Breast epithelium (tissue), 3 donors: Measurements from ENCODE around the gene GPI.

Experiments
- CTCF ChIP-seq, 3 donors: fragments of 450-650 bp; IDR thresholded peaks; one replicate each; pipeline ENCODE4 v1.5.1; 2016 to 2017; ENCODE audit warnings: antibody characterized with exemption in 3 of 3, mild to moderate bottlenecking in 3 of 3, moderate library complexity in 3 of 3
- POLR2A ChIP-seq: fragments of 450-650 bp; IDR thresholded peaks from one replicate; pipeline ENCODE4 v1.6.1; 2016; ENCODE audit warnings: antibody characterized with exemption, mild to moderate bottlenecking, moderate library complexity

- TF ChIP-seq CTCF (IDR thresholded peaks at IDR 0.05): no peak
- TF ChIP-seq POLR2A: no peak
Measured at GRCh38 chr19:34381399-34382251, 16.6 kb downstream of the GPI start.
